ENCODE results near the gene KRT75. TPM values are rescaled to one million over a fixed set of nuclear protein-coding genes. Genes with fewer than 3 reads are reported as not detected.

The KRT75 gene
- not detected for total RNA-seq
- long read RNA-seq = 0 reads

- ATAC-seq (no peak), DNase-seq (no peak)
- no peak for TF ChIP-seq CTCF (IDR thresholded peaks at IDR 0.05)
- TF ChIP-seq POLR2A (IDR thresholded peaks at IDR 0.05) = no peak
- H3K27ac ChIP-seq = no peak within 1 kb of the TSS
- 53% methylated on average over 3 of the region's 20 CpGs for WGBS (ENCODE audit: insufficient coverage, low coverage, low lambda C conversion rate, missing lambda C conversion rate)
- intact Hi-C loops (cut with DNase I) = no loop called here
- H3K36me3 ChIP-seq = no peaks in the 10 kb centered on the region
- H3K27me3 ChIP-seq = no peaks in the 10 kb centered on the region
- H3K9me3 ChIP-seq = no peaks in the 10 kb centered on the region
- no peaks in the 10 kb centered on the region for H3K4me1 ChIP-seq
- H3K4me3 ChIP-seq = no peak within 1 kb of the TSS
These were observed at the start of gene KRT75 for GRCh38 chr12:52434081-52434733. Gene KRT75 (minus strand): TSS chr12:52434371. CDS start chr12:52434304, 67 bp downstream.

- Histone ChIP-seq H3K27me3 (no peaks in the 10 kb centered on the region), H3K27ac (no peak overlapping the region), H3K4me1 (no peaks in the 10 kb centered on the region), H3K36me3 (no peaks in the 10 kb centered on the region), H3K4me3 (no peak overlapping the region), H3K9me3 (no peaks in the 10 kb centered on the region)
- DNase-seq (no peak), ATAC-seq (no peak)
- intact Hi-C loops (cut with DNase I) = no loop called here
- TF ChIP-seq POLR2A (IDR thresholded peaks at IDR 0.05) (no peak), CTCF (IDR thresholded peaks at IDR 0.05) (no peak)
- WGBS (ENCODE audit: insufficient coverage, low coverage, low lambda C conversion rate, missing lambda C conversion rate) = 27% methylated on average over 3 of the region's 3 CpGs
These were observed 45.9 kb upstream of the KRT75 start for GRCh38 chr12:52480073-52480472.

GRCh38 chr12:52477651-52478050 is 43.5 kb upstream of the KRT75 start:
- intact Hi-C loops (cut with DNase I) = no loop called here
- TF ChIP-seq POLR2A (IDR thresholded peaks at IDR 0.05) (no peak), CTCF (IDR thresholded peaks at IDR 0.05) (no peak)
- ATAC-seq (no peak), DNase-seq (no peak)
- H3K36me3 ChIP-seq = no peaks in the 10 kb centered on the region
- no CpG with 5 or more reads among the region's 2 CpGs for WGBS (ENCODE audit: insufficient coverage, low coverage, low lambda C conversion rate, missing lambda C conversion rate)
- H3K4me1 ChIP-seq = no peaks in the 10 kb centered on the region
- H3K4me3 ChIP-seq = no peak overlapping the region
- no peak overlapping the region for H3K27ac ChIP-seq
- H3K9me3 ChIP-seq = no peaks in the 10 kb centered on the region
- no peaks in the 10 kb centered on the region for H3K27me3 ChIP-seq

- WGBS (ENCODE audit: insufficient coverage, low coverage, low lambda C conversion rate, missing lambda C conversion rate) = 78% methylated on average over 2 of the region's 2 CpGs
- no peaks in the 10 kb centered on the region for H3K36me3 ChIP-seq
- no peak overlapping the region for H3K27ac ChIP-seq
- H3K9me3 ChIP-seq = no peaks in the 10 kb centered on the region
- DNase-seq = no peak
- intact Hi-C loops (cut with DNase I) = no loop called here
- TF ChIP-seq POLR2A (IDR thresholded peaks at IDR 0.05) (no peak), CTCF (IDR thresholded peaks at IDR 0.05) (no peak)
- H3K4me1 ChIP-seq = no peaks in the 10 kb centered on the region
- no peaks in the 10 kb centered on the region for H3K27me3 ChIP-seq
- no peak for ATAC-seq
- H3K4me3 ChIP-seq = no peak overlapping the region
These were observed 40.0 kb upstream of the KRT75 start for GRCh38 chr12:52474212-52474611.

Data from right lobe of liver (tissue), 6 donors.